DMS153 treated with DMSO at 0.1 percent for 48 hours (cell line): ENCODE measurements around the gene PTPN5.

Experiments used
- DNase-seq: peaks from one replicate; lab custom pipeline; 2025; ENCODE audit not compliant: unreplicated experiment; lab: John Stamatoyannopoulos, UW

The PTPN5 gene

DNA sequence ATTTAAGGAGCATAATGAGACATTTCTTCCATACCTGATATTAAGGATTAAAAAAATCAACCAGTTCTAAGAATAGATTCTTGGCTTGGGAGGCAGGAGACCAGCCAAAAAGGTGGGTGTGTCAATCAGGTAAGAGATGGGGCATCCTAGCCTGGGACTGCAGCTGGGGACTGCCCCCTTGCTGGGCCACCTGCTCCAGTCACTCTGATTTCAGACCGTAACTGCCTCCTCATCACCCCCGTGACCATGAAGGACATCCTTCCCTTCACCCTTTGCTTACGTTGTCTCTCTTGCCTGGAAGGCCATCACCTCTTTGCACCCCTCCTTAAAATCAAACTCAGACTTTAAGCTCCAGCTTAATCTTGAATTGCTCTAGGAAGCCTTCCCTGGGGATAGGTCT is 17.9 kb downstream of the PTPN5 start:
- no peak for DNase-seq

DNA sequence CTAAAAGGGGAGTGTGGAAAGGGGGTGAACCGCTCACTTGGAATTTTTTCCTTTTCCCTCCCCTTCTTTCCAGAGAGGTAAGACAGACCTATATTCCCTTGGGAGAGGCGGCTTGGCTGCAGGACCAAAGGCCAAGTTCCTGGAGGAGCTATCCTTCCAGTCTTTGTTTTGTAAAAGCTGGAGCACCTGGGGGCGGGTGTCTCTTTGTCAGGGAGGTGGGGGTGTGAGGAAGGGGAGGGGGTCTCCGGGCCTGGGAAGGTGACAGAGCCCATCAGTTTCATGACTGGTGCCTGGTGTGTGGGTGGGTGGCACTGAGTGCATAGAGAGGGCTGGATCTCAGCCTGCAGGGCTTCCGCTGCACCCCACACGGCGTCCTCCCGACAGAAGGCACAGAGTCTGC is 18.5 kb downstream of the PTPN5 start:
- DNase-seq = no peak

DNA sequence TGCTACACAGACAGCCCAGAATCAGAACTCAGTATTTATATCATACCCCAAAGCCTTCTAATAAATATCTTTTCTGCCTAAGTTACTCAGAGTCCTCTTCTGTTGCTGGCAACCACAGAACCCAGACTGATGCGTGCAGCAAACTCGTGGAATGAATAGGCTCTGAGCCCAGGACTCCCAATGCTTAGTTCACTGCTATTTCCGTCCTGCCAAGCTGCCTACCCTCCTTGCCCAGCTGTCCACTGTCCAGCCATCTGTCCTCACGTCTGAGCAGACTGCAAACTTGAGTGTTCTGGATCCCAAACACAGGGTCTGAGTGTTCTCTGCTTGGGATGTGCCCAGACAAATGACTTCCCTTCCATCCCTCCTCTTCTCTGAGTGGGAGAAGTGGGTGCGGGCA is 19.4 kb downstream of the PTPN5 start:
- DNase-seq = no peak

DNA sequence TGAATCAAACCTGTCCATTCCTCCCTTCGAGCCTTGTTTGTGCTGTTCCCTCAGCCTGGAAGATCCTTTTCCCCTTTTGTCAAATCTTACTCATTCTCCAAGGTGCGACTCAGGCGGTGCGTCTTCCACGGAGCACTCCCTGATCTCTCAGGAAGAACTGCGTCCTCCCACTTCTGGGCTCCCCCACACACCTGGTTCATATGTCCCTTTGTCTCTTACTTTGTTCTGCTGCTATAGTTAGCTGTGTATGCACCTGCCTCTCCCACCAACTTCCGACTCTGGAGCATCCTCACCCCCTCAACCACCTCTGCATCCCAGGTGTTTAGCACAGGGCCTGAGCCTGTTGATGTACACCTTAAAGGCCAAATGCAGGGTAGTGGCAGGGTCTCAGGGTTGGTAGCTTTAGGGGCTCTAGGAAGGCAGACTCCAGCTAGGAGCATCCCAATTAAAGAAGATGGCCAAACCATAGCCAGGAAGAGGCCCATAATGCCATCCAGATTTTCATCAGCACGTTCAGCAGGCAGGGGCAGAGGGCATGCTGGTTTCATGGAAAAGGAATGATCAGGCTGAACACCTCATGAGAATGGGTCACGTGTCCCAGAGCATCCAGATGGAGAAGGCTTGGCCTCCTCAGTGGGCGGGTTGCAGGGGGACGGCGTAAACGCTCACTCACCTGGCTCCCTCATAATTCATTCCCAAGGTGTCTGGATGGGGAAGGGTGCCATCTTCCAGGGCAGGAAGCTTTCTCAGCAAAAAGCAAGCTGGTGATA is 20.1 kb downstream of the PTPN5 start:
- no peak for DNase-seq

DNA sequence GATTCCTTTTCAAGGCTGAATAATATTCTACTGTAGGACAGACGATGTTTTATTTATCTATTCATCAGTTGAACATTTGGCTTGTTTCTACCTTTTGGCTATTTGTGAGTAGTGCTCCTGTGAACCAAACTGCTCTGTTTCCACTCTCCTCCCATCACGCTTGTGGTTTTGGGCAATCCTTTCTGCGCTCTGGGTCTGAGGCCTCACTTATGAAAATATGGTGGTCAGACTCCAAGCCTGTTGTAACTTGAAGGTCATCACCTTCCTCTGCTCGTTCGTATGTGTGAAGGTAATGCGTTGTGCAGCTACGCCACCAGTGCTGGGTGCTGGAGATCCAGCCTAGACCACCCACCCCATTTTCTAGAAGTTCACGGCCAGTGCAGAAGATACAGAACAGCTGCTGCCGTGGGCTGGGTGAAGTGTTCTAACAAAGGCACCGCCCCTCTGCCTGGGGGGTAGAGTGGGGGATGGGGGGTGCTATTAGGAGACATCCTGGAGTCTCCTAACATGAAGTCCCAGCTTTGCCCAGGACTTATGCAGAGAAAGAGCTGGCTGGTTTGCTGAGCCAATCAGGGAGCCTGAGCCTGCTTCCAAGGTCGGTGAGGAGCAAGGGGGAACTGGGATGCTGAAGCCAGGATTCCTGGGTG is 21.0 kb downstream of the PTPN5 start:
- DNase-seq = no peak

DNA sequence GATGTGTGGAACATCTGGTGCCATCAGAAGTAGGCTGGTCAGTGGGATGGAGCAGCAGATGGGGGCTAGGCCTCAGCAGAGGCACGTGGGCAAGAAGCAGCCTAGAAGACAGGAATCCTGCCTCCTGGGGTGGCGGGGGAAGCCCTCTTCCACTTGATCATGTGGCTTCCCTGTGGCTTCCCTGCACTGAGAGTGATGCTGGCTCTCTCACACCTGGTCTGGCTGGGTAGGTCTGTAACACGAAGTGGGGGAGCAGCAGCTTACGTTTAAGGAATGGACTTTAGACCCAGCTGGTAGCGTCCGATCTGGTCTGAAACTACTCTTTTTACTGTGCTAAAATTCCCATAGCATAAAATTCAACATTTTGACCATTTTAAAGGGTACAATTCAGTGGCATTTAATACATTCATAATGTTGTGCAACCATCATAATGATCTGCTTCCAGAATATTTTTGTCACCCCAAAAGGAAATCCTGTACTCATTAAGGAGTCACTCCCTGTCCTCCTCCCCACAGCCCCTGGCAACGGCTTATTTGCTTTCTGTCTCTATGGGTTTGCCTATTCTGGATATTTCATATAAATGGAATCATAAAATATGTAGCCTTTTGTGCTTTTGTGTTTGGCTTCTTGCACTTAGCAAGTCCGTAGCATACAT is 21.7 kb downstream of the PTPN5 start:
- DNase-seq = no peak

DNA sequence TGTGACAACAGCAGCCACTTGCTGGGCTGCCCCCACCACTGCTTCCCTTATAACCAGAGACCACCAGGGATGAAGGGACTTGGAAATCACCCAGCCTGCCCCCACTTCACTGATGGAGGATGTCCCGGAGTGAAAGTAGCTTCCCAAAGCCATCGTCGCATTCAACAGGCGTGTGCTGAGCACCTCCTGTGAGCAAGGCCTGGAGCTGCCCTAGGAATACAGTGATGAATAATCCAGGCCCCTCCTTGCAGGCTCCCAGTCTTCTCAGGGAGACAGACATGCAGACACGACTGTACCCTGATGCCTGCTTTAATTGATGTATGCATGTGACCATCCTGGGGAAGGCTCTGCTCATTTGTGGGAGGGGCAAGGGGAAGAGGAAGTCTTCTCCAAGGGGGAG is 22.6 kb downstream of the PTPN5 start:
- no peak for DNase-seq

DNA sequence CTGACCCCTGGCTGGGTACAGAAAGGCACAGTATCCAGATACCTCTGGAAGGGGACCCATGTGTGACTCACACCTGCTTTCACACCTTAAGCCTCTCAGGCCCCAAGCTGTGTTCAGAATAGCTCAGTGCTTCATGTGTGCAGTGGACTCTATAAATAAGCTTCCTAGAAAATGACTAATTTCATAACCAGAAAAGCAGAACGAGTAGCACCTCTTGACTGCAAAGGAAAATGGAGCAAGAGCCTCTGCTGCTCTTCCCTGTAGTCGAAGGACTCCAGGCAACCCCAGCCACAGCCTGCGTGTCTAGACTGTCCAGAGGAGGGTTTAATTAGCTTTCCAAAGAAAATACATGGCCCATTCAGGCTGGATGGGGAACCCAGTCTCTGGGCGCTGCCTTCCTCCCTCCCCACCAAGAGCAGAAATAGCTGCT is 23.1 kb downstream of the PTPN5 start:
- DNase-seq = no peak

DNA sequence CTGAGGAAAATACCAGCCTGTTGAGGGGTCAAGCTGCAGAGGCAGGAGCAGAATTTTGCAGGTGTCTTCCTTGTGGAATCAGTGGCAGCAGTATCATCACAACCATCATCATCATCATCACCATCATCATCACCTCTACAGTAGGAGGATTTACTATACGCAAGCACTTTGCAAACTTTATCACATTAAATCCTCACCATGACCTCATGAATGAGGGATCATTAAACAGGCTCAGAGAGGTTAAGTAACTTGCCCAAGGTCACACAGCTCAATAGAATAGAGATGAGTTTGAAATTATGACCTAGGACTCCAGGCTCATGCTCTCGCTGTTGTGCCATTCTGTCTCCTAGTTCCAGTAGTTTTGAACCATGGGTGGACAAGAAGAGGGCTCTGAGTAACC is 25.6 kb downstream of the PTPN5 start:
- no peak for DNase-seq

DNA sequence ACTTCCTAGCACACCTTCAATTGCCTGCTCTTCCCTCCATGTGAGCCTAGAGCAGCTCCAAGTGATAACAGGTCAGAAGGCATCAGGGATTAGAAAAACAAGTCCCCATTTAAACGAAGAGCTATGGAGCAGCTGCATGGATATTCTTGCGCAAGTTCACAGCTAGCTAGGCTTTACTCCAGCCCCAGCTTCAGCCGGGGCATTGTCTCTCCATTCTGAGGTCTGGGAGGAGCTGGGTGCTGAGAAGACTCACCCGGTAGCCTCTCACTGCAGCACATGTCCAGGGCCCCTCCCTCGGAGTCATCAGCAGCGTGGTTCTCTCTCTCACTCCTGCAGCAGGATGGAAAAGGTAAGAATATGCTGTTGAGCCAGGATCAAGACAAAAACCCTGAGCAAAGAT is 26.0 kb downstream of the PTPN5 start:
- no peak for DNase-seq

DNA sequence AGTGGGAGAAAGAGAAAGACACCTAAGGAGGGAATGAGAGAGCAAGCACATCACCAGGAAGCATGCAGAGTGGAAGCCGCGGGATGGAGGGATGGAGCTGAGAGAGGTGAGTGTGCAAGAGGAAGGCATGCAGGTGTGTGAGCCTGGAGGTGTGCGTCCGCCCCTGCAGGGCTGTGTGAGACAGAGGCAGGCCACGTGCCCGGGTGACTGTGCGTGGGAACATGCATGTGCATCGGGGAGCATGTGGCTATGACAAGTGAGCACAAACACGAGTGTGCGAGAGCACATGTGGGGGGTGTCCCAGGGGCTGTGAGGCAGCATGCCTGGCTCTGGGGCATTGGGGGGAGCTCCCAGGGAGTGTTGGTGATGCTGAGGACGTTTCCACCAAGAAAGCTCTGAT is 29.9 kb downstream of the PTPN5 start:
- DNase-seq = no peak

DNA sequence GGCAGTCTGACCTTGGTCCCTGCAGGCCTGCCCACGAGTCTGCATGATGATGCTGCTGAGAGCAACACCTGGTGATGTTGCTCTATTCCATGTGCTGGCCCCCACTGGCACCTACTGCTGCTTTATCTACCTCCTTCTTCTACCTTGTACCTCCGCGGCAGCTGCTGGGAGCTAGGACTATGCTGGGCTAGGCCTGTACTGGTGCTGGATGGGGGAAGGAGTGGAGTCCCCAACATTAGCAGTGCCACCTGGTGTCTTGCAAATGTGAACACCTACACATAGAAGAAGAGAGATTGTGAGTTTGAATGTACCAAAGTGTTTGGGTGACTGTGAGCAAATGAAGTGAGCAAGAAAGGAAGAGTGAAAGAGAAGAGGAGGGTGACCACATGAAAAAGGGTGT is 30.5 kb downstream of the PTPN5 start:
- DNase-seq = no peak

DNA sequence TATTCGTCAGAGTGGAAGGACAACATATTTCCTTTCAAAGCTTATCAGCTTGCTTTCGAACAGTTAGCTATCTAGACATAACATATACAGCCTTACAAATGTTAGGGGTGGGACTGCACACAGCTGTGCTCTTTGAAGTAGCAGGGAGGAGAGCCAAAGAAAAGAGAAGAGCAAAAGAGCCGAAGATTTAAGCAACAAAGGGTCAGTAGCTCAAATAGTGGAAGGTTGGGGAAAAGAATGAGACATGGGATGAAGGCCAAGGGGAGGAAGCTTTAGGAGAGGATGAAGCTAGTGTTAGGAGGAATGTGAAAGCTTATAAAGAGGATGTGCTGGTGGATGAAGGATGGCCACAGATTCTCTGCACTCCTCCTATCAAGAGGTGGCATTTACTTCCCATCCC is 33.8 kb downstream of the PTPN5 start:
- DNase-seq = no peak

DNA sequence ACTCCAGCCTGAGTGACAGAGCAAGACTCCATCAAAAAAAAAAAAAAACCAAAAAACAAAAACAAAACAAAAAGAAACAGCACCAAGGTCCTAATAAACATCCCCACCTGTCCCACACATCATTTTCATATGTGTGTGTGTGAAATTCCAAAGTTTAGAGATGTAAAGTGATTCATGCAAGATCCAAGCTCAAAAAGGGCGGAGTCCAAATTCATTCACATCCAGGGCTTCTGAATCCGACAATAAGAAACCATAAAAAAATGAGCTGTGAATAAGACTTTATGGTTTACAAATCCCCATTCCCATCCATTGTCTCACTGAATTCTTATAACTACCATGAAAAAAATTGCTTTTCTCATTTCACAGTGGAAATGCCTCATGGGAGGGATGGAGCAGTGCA is 34.7 kb downstream of the PTPN5 start:
- no peak for DNase-seq

DNA sequence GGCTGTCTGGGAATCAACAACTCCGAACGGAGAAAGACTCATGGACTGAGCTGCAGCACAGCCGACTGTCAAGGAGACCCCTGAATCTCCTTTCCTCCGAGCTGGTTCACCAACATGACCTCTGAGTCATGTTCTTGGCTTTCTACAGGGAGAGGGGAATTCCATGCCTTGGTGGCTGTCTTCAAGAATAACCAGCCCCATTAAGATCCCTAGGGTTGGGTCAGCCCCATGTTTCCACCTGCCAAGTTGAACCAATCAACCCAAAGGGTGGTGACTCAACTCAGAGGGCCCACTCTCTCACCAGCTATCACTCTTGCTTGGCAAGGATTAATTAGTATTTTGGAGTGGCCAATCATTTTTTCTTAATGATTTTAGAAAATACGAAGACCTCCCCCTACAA is 37.3 kb downstream of the PTPN5 start:
- no peak for DNase-seq

DNA sequence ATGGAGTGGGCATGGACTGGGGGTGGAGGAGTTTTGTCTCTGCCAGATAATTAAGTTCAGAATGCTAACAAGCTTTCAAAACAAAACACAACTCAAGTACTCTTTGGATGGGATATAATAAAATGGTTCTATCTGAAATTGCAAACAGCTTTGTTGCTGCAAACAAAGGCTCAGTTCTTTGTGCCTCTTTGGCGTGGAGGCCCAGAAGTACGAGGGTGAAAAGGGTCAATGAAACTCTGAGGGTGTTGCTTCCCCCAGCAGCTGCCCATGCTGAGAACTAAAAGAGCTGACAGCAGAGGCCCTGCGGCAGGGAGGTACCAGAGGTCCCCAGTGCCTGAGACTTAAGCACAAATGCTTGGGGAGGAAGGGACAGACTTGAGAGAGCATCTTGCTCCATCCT is 39.1 kb downstream of the PTPN5 start:
- no peak for DNase-seq

DNA sequence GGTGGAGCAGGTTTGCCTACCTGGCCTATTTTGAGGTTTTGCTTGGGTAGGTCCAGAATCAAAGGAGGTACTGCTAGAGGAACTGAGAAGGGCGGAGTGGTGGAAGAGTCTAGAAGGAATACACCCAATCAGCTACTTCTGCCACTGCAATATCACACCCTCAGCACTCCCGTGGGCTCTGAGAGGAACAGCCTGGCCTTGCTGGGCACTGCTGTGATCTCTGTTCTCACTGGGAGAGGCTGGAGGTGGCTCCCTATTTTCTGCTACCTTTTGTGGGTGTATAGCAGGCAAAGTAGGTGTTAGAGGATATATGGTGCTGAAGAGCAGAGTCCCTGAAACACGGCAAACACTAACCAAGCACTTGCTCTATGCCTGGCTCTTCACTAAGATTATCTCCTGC is 40.7 kb downstream of the PTPN5 start:
- no peak for DNase-seq

DNA sequence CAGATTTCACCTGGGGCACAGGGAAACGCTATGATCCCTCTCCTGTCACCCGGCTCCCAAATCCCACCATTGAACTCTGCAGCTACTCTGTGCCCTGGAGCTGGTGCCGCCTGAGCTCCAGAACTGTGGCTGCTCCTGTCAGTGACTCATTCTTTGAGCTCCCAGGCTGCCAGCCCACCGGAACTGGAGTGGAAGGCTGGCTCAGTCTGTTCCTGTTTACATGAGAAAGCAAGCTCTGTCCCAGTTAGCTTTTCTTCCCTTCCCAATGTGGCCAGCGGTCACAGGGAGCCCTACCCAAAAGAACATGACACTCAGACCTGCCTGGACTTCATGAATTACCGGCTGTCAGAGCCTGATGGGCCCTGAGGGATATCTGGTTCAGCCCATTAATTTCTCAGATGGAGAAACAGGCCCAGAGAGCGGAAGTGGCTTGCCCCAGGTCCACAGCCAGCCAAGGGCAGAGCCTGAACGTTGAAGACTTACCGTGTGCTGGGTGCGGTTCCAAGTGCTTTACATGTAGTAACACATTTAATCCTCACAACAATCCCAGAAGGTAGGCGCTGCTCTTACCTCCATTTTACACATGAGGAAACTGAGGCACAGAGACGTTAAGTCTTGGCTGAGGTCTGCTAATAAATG is 41.8 kb downstream of the PTPN5 start:
- no peak for DNase-seq

DNA sequence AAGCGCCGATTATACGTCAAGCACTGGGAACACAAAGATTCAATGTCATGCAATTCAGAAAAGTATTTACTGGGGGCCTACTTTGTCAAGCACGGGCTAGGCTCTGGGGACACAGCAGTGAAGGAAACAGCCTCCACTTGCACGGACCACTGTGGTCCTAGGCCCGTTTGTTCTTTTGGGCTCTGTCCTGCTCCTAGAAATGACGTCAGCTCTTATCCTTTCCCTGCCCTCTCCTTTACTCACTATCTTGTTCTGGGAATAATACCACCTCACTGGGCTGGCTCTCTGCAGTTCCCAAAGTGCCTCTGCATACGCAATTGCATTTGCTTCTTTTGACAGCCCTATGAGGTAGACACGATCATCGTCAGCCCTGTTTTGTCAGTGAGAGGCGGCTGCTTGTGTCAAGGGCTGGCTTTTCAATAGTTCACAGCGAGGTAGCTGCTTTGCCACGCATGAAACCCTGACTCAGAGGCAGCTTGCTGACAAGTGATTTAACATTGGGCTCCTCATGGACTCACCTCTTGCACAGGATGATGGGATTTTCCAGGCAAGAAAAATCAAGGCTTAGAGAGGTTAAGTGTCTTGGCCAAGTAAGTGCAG is 42.7 kb downstream of the PTPN5 start:
- no peak for DNase-seq

DNA sequence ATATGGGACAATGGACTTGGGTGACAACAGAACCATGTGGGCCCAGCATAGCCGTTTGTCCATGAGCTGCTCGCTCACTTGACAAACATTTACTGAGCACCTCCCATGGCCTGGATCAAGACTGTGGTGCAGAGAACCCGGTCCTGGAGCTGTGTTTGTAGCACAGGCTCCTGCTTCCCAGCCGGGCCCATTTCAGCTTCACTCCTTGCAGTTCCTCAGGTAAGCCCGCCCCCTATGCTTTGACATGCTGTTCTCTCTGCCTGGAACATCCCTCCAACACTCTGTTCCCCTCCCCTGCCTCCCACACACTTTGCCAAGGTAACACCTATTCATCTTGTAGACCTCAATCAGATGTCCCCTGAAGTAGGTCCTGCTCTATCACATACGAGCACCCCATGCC is 46.3 kb downstream of the PTPN5 start:
- no peak for DNase-seq

DNA sequence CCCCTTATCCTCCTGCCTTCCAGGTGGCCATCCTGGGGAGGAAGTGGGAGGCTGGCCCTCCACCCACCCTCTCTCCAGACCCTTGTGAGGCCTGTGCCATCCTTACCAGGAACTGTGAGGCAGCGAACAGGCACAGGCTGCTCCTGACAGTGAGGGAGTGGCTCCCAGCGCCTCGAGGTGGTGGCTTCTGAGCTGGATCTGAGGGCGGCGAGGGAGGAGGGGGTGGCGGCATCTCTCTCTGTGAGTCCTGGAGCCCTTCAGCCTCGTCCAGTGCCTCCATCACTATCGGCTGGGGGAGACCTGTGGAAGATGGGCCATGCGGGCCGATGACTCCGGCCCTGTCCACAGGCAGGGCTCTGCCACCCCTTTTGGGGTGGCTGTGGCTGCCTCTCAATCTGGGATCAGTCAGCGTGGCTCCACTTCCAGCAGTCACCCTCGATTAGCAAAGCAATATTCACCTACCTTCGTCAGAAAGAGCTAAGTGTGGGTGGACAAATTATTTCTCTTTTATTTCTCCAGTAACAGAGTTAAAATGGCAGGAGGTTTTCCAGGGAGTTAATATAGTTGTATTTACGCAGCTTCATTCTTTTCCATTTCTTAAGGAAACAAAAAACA is 47.6 kb downstream of the PTPN5 start:
- no peak for DNase-seq
